Calu3 (cell line): ENCODE results near the gene GPR34. TPM values are rescaled to one million over a fixed set of nuclear protein-coding genes. Genes with fewer than 3 reads are reported as not detected.
A peak's percentile ranks its signal among the peaks of the same experiment; 100 is the strongest.

Source experiments
- BruUV-seq: library from RNA; stranded (reverse); fragments of 400-500 nt; replicated peaks from 2 replicates; lab custom pipeline; 2021; lab: Mats Ljungman, UMichigan
- CTCF ChIA-PET: fragments of 300-600 bp; sonication (Branson Sonifier 250); formaldehyde crosslinking; loops from one replicate; lab custom pipeline; 2022; ENCODE audit warnings: antibody characterized with exemption; lab: Charles Lee
- DNase-seq: peaks from one replicate; pipeline ENCODE4 v3.0.0; 2022
- H3K27ac Mint-ChIP-seq: one replicate; pipeline ENCODE4 v1.8.0; 2022; ENCODE audit warnings: mixed read lengths; ENCODE audit not compliant: unreplicated experiment
- H3K27me3 Mint-ChIP-seq: one replicate; pipeline ENCODE4 v1.8.0; 2022; ENCODE audit warnings: mixed read lengths; ENCODE audit not compliant: unreplicated experiment
- H3K36me3 Mint-ChIP-seq: one replicate; pipeline ENCODE4 v1.8.0; 2022; ENCODE audit warnings: mild to moderate bottlenecking, moderate library complexity, mixed read lengths; ENCODE audit not compliant: insufficient read depth, unreplicated experiment
- H3K4me1 Mint-ChIP-seq: one replicate; pipeline ENCODE4 v1.8.0; 2022; ENCODE audit warnings: mild to moderate bottlenecking, low read depth, mixed read lengths; ENCODE audit not compliant: unreplicated experiment
- H3K4me3 Mint-ChIP-seq: one replicate; pipeline ENCODE4 v1.8.0; 2022; ENCODE audit warnings: mild to moderate bottlenecking, low read depth, moderate library complexity, mixed read lengths; ENCODE audit not compliant: unreplicated experiment
- H3K9me3 Mint-ChIP-seq: one replicate; pipeline ENCODE4 v1.8.0; 2022; ENCODE audit warnings: low read depth, mixed read lengths; ENCODE audit not compliant: unreplicated experiment
- intact Hi-C: fragments of 100-400 bp; cut with micrococcal nuclease; formaldehyde crosslinking; loops from one replicate; pipeline ENCODE4 v1.10.0; 2022; ENCODE audit not compliant: unreplicated experiment
- total RNA-seq: library from RNA; stranded (reverse); gene quantifications from 2 replicates; pipeline ENCODE4 v1.2.3, GENCODE V29; 2022
- TF ChIP-seq, protein P1 (sequence below): fragments of 200-600 bp; IDR thresholded peaks from one replicate; pipeline ENCODE4 v1.8.0; 2022; ENCODE audit warnings: antibody characterized with exemption; ENCODE audit not compliant: unreplicated experiment

GPR34 gene
- total RNA-seq, 1 experiment from 2014 or later: not detected

DNA sequence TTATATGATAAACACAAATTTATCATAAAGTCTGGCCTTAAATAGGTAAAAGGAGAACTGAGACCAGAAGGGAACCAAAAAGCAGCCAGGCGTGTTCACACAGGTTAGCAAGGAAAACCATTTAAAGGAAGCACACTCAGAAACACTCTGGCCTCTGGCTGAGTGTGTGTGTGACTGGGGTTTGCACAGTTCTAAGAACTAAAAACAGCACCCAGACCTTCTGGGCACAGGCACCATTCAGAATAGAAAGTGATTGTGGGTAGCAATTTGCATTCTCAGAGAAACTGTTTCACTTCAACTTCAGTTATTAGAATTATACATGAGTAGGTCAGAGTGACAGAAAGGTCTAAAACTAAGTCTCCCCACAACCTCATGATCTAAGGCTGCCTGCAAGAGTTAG is 45.2 kb downstream of the GPR34 start:
- intact Hi-C loops: no loop called here

DNA sequence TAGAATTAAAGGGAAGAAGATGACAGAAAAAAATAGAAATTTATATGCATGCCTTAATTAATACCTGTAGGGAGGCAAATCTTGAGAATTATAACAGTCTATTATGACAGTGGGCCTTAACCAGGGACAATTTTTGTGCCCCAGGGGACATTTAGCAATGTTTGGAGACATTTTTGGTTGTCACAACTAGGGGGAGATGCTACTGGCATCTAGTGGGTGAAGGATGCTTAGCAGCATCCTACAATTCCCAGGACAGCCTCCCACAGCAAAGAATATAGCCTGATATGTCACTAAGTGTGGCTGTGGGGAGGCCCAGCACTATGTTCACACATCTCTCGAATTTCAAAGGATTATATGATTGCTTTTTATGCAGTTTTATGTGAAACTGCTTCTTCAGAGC is 45.8 kb downstream of the GPR34 start:
- Mint-ChIP-seq H3K36me3 (no peaks in the 10 kb centered on the region), H3K4me1 (peaks cover 7% of the 10 kb centered on the region), H3K4me3 (no peak overlapping the region), H3K27me3 (no peaks in the 10 kb centered on the region), H3K9me3 (no peaks in the 10 kb centered on the region), H3K27ac (no peak overlapping the region)
- CTCF ChIA-PET: no interaction called here
- BruUV-seq: no TSS peak
- intact Hi-C loops: no loop called here
- peak; percentile 4 for DNase-seq
- TF ChIP-seq, protein P1, sequence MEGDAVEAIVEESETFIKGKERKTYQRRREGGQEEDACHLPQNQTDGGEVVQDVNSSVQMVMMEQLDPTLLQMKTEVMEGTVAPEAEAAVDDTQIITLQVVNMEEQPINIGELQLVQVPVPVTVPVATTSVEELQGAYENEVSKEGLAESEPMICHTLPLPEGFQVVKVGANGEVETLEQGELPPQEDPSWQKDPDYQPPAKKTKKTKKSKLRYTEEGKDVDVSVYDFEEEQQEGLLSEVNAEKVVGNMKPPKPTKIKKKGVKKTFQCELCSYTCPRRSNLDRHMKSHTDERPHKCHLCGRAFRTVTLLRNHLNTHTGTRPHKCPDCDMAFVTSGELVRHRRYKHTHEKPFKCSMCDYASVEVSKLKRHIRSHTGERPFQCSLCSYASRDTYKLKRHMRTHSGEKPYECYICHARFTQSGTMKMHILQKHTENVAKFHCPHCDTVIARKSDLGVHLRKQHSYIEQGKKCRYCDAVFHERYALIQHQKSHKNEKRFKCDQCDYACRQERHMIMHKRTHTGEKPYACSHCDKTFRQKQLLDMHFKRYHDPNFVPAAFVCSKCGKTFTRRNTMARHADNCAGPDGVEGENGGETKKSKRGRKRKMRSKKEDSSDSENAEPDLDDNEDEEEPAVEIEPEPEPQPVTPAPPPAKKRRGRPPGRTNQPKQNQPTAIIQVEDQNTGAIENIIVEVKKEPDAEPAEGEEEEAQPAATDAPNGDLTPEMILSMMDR: no peak

More for the DNA sequence above, 45.2 kb downstream of the GPR34 start:
- H3K4me3 Mint-ChIP-seq: no peak overlapping the region
- no peak for DNase-seq
- CTCF ChIA-PET: no interaction called here
- H3K27me3 Mint-ChIP-seq: no peaks in the 10 kb centered on the region
- H3K9me3 Mint-ChIP-seq: no peaks in the 10 kb centered on the region
- TF ChIP-seq, protein P1: no peak
- H3K36me3 Mint-ChIP-seq: no peaks in the 10 kb centered on the region
- H3K27ac Mint-ChIP-seq: no peak overlapping the region
- H3K4me1 Mint-ChIP-seq: peaks cover 7% of the 10 kb centered on the region
- BruUV-seq: no TSS peak

DNA sequence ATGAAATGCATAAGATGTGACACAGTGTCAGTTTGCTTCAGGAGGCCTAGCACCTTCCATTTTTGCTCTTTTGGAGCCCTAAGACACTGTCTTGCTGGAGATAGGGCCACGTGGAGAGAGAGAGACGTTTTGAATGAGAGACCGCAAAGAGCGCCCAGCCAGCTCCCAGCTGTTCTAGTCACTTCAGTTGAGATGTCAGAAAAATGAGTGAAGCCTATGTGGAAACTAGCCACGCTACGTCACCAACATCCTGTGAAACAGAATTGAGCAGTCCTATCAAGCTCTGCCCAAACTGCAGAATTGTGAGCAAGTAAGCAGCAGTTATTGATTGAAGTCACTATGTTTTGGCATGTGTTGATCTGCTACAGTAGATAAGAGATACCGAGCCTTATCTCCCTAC is 48.3 kb downstream of the GPR34 start:
- Mint-ChIP-seq H3K9me3 (no peaks in the 10 kb centered on the region), H3K27ac (no peak overlapping the region), H3K27me3 (no peaks in the 10 kb centered on the region), H3K36me3 (no peaks in the 10 kb centered on the region), H3K4me3 (no peak overlapping the region), H3K4me1 (peaks cover 7% of the 10 kb centered on the region)
- TF ChIP-seq, protein P1: no peak
- BruUV-seq: no TSS peak
- DNase-seq: no peak
- CTCF ChIA-PET: no interaction called here
- intact Hi-C loops: no loop called here

DNA sequence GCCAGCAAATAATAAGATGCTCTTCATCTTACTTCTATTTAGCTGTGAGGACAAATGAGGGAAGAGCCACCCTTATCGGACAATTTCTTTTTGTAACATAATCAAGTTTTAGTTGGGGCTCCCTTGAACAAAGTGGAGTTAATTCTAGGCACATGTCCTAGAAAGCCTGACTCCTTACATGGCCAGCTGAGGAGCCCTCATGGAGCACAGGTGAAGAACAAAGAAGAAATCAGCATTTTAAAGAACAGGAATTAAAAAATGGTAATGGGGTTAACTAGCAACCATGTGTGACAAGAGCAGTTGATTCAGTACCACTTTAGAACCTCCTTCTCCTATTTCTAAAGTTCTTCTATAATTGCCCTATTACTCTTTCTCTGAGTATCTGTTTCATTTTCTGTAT is 51.1 kb downstream of the GPR34 start:
- intact Hi-C loops: no loop called here
- no peak overlapping the region for H3K4me3 Mint-ChIP-seq

More for the DNA sequence above, 51.1 kb downstream of the GPR34 start:
- TF ChIP-seq, protein P1: no peak
- CTCF ChIA-PET: no interaction called here
- BruUV-seq: no TSS peak
- Mint-ChIP-seq H3K4me1 (peaks cover 7% of the 10 kb centered on the region), H3K9me3 (no peaks in the 10 kb centered on the region), H3K27me3 (no peaks in the 10 kb centered on the region), H3K27ac (no peak overlapping the region), H3K36me3 (no peaks in the 10 kb centered on the region)
- no peak for DNase-seq

Other genes starting within 250 kb of the GPR34 start
- not detected in 2 replicates for gene NYX, start 241.6 kb upstream of the GPR34 start, total RNA-seq
- gene GPR82, start 35.2 kb downstream of the GPR34 start, total RNA-seq: not detected in 2 replicates
- gene CASK, start 234.6 kb downstream of the GPR34 start, total RNA-seq: 138 and 157 TPM in 2 replicates